Fibroblast of peridontal ligament (primary cell): Measurements from ENCODE around the gene DPP4.

ENCODE experiments used
- DNase-seq: peaks from one replicate; pipeline ENCODE4 v3.0.0-alpha.2; 2010; ENCODE audit errors: extremely low read depth

Gene DPP4

GRCh38 chr2:162021516-162022058 lies 52.4 kb downstream of the DPP4 start:
- DNase-seq = no peak

GRCh38 chr2:162018530-162018929 lies 55.5 kb downstream of the DPP4 start:
- no peak for DNase-seq

- no peak for DNase-seq
These were observed 56.8 kb downstream of the DPP4 start for GRCh38 chr2:162017233-162017632.

GRCh38 chr2:162016080-162016479 lies 57.9 kb downstream of the DPP4 start:
- no peak for DNase-seq

- peak; percentile 53 for DNase-seq
These were observed 59.3 kb downstream of the DPP4 start for GRCh38 chr2:162014751-162015150.

- no peak for DNase-seq
These were observed 60.2 kb downstream of the DPP4 start for GRCh38 chr2:162013514-162014475.

GRCh38 chr2:162012565-162013058 lies 61.4 kb downstream of the DPP4 start:
- no peak for DNase-seq

GRCh38 chr2:162011706-162012564 lies 62.1 kb downstream of the DPP4 start:
- DNase-seq = no peak

GRCh38 chr2:162009543-162009942 lies 64.5 kb downstream of the DPP4 start:
- DNase-seq = no peak

- peak; percentile 58 for DNase-seq
These were observed 66.5 kb downstream of the DPP4 start for GRCh38 chr2:162007447-162008040.

- DNase-seq = no peak
These were observed 67.7 kb downstream of the DPP4 start for GRCh38 chr2:162006337-162006736.

- DNase-seq = no peak
These were observed 70.0 kb downstream of the DPP4 start for GRCh38 chr2:162004031-162004430.

- DNase-seq = no peak
These were observed 71.3 kb downstream of the DPP4 start for GRCh38 chr2:162002623-162003235.

GRCh38 chr2:162000431-162000830 lies 73.6 kb downstream of the DPP4 start:
- peak; percentile 71 for DNase-seq

- no peak for DNase-seq
These were observed 74.7 kb downstream of the DPP4 start for GRCh38 chr2:161999321-161999720.

- DNase-seq = no peak
These were observed 75.2 kb downstream of the DPP4 start for GRCh38 chr2:161998857-161999256.

GRCh38 chr2:161997916-161998471 lies 76.0 kb downstream of the DPP4 start:
- no peak for DNase-seq

- DNase-seq = no peak
These were observed 78.4 kb downstream of the DPP4 start for GRCh38 chr2:161995553-161996016.

- no peak for DNase-seq
These were observed 79.1 kb downstream of the DPP4 start for GRCh38 chr2:161994761-161995520.

GRCh38 chr2:161992531-161992930 lies 81.5 kb downstream of the DPP4 start:
- DNase-seq = peak; percentile 30
